Omental fat pad (tissue), 4 donors: Measurements from ENCODE around the gene NKX2-2. TPM values are rescaled to one million over a fixed set of nuclear protein-coding genes. Genes with fewer than 3 reads are reported as not detected.

ENCODE experiments used
- ATAC-seq: fragments of 150-250 bp; one replicate; pipeline ENCODE4 v1.9.1; 2016; ENCODE audit warnings: mild to moderate bottlenecking, moderate library complexity; ENCODE audit not compliant: low FRiP score
- DNase-seq: peaks from one replicate; pipeline ENCODE4 v3.0.0-alpha.2; 2019; ENCODE audit warnings: low spot score
- CTCF ChIP-seq, 3 donors: fragments of 450-650 bp; IDR thresholded peaks; one replicate each; pipeline ENCODE4 v1.5.1; 2016 to 2017; ENCODE audit warnings: antibody characterized with exemption in 3 of 3, mild to moderate bottlenecking in 3 of 3, moderate library complexity in 2 of 3
- total RNA-seq, 4 donors: library from RNA; depleted of rRNA; stranded (reverse); fragments of >200 nt; gene quantifications; one replicate each; pipeline ENCODE4 v1.1.0, GENCODE V29; 2016

The NKX2-2 gene
- total RNA-seq, 4 donors from 2014 or later = not detected

- no peak for TF ChIP-seq CTCF (IDR thresholded peaks at IDR 0.05)
- DNase-seq (no peak), ATAC-seq (no peak)
Observed at GRCh38 chr20:21509079-21509596, 4.7 kb downstream of the NKX2-2 start.

GRCh38 chr20:21508230-21509078 is 5.4 kb downstream of the NKX2-2 start:
- ATAC-seq = no peak
- no peak for TF ChIP-seq CTCF (IDR thresholded peaks at IDR 0.05)

GRCh38 chr20:21507400-21508229 is 6.2 kb downstream of the NKX2-2 start:
- TF ChIP-seq CTCF (IDR thresholded peaks at IDR 0.05) = no peak
- ATAC-seq (no peak), DNase-seq (no peak)

More at GRCh38 chr20:21508230-21509078, 5.4 kb downstream of the NKX2-2 start:
- DNase-seq = no peak

- no peak for TF ChIP-seq CTCF (IDR thresholded peaks at IDR 0.05)
Observed at GRCh38 chr20:21505810-21506530, 7.9 kb downstream of the NKX2-2 start.

GRCh38 chr20:21505161-21505809 is 8.6 kb downstream of the NKX2-2 start:
- peak; percentile 62 for DNase-seq
- ATAC-seq = peak; percentile 35
- TF ChIP-seq CTCF (IDR thresholded peaks at IDR 0.05) = peak in 2 of 3 donors; percentile 75 to 89

More at GRCh38 chr20:21505810-21506530, 7.9 kb downstream of the NKX2-2 start:
- ATAC-seq = peak; percentile 26
- no peak for DNase-seq

GRCh38 chr20:21504323-21504722 is 9.5 kb downstream of the NKX2-2 start:
- TF ChIP-seq CTCF (IDR thresholded peaks at IDR 0.05) = no peak
- ATAC-seq (no peak), DNase-seq (no peak)
